GM10266 (cell line): Measurements from ENCODE around the gene DTX4.

Experiments
- DNase-seq: peaks from one replicate; pipeline ENCODE4 v3.0.0; 2012; ENCODE audit errors: extremely low spot score
- CTCF ChIP-seq: IDR thresholded peaks from 2 replicates; pipeline ENCODE4 v1.5.1; 2012; ENCODE audit warnings: mild to moderate bottlenecking, low read depth; ENCODE audit not compliant: control insufficient read depth, insufficient read depth; ENCODE audit errors: missing control alignments

DTX4 gene

GRCh38 chr11:59192446-59193020 lies 20.6 kb downstream of the DTX4 start:
- no peak for TF ChIP-seq CTCF
- no peak for DNase-seq

GRCh38 chr11:59193587-59194130 lies 21.7 kb downstream of the DTX4 start:
- no peak for TF ChIP-seq CTCF
- no peak for DNase-seq

GRCh38 chr11:59195586-59195985 lies 23.7 kb downstream of the DTX4 start:
- no peak for DNase-seq
- no peak for TF ChIP-seq CTCF

- DNase-seq, result no peak
Measured at GRCh38 chr11:59196777-59197176, 24.8 kb downstream of the DTX4 start.

GRCh38 chr11:59197991-59198390 lies 26.1 kb downstream of the DTX4 start:
- DNase-seq, result no peak

More at GRCh38 chr11:59196777-59197176, 24.8 kb downstream of the DTX4 start:
- TF ChIP-seq CTCF, result no peak

GRCh38 chr11:59198726-59199125 lies 26.8 kb downstream of the DTX4 start:
- DNase-seq, result no peak
- no peak for TF ChIP-seq CTCF

More at GRCh38 chr11:59197991-59198390, 26.1 kb downstream of the DTX4 start:
- no peak for TF ChIP-seq CTCF
